GM18867 (cell line): ENCODE results near the gene C7orf33.
"Not testable (repeated sequence)": the region's sequence is repeated elsewhere in the genome, so short reads cannot be mapped to it uniquely, and the experiment has no call there.

Source experiments
- ATAC-seq: cut with Tn5 transposase; IDR thresholded peaks from one replicate; pipeline ENCODE4 v1.9.1; 2021; ENCODE audit warnings: mild to moderate bottlenecking, moderate library complexity; ENCODE audit not compliant: unreplicated experiment

The C7orf33 gene

GRCh38 chr7:148590471-148590870 lies at the start of gene C7orf33:
Gene C7orf33 (plus strand): TSS chr7:148590766. CDS start chr7:148590926, 160 bp downstream.
- ATAC-seq = no peak

DNA sequence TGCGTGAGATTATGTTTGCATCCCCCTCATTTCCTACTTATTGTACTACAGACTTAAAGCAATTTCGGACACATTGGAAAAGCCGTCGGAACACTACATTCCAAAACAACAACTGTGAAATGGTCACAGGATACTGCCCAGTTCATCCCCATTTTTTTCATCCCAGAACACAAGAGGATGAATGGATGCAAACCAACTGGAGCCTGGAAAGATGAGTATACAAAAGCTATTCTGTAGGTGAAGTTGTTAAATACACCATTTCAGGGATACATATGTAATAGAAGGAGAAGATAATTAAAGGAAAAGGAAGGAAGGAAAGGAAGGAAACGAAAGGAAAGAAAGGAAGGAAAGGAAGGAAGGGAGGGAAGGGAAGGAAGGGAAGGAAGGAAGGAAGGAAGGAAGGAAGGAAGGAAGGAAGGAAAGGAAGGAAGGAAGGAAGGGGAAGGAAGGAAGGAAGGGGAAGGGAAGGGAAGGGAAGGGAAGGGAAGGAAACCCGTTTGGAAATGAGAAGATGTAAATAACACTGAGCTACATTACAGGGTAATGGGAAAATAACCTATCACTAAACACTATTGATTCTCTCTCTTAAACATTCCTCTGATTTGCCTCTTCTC lies 48.6 kb upstream of the C7orf33 start:
- ATAC-seq = no peak

DNA sequence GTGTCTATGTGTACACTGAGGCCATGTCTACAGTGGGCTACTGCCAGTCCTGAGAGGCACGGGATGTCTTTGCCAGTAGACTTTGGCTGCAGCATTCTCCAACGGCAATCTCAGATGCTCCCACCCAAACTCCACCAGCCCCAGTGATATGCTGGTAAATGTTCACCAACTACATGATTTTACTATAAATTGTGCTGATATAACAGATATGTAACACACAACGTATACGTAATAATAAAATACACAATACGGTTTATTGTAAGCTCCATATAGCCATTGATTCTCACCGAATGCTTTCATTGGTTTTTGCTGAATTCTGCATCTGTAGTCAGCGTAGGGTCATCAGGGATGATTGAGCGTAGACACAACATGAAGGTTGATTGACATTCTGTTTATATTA lies 47.3 kb upstream of the C7orf33 start:
- ATAC-seq = no peak

DNA sequence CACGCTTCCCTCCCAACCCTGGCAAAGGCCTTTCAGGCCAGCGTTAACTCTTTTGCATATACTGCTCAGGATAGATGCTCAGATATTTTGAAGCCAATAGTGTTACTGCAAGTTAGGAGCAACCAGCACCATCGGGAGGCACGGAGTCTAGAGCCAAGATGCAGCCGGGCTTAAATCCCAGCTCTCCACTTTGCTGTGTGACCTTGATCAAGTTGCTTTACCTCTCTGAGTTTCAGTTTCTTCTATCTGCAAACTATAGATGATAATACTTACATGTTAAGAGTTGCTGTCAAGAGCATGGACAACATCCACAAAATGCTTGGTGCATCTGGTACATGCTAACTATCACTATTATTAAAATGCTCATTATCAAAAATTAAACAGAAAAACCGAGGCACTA lies 45.4 kb upstream of the C7orf33 start:
- ATAC-seq = no peak

DNA sequence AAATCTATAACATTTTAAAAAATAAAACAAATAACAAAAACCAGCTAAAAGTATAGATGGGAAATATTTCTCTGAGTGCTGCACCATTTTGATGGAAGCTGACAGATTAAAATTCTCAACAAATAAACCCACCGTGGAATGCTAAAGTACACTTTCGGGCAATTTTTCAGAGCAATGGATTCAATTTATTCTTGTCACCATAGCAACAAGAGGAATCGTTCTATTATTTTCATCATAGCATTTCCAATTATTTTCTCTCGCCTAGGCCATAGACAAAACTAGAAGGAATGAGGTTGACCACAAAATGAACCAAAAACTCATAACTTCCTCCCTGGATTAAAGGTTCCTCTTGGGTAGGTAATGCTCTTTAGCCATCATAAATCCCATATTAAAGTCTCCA lies 44.6 kb upstream of the C7orf33 start:
- ATAC-seq = no peak

GRCh38 chr7:148546857-148547256 lies 43.7 kb upstream of the C7orf33 start:
- ATAC-seq = no peak

DNA sequence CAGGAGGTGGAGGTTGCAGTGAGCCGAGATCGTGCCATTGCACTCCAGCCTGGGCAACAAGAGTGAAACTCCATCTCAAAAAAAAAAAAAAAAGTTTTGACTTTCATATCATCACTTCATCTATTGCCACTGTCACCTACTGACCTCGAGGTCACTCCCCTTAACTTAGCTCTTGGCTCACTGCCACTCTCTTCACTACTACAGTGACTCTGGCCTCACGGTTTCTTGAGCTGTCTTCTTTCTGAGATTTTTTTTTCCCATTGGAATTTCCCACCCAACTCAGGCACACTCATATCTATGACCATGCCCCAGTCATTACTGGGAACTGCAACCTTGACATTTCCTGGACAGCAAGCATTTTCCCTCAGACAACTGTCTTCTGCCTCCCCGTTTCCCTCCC lies 42.6 kb upstream of the C7orf33 start:
- peak; percentile 51 for ATAC-seq

DNA sequence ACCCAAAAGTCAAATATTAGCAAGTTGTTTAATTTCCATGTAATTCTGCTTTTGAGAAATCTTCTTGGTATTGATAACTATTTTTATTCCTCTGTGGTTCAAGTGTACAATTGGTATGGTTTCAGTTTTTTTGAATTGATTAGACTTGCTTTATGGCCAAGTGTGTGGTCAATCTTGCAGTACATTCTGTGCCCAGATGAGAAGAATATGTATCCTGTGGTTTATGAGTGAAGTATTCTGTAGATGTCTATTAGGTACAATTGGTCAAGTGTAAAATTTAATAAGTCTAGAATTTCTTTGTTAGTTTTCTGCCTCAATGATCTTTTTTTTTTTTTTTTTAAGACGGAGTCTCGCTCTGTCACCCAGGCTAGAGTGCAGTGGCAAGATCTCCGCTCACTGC lies 36.6 kb upstream of the C7orf33 start:
- no peak for ATAC-seq

GRCh38 chr7:148556892-148557291 lies 33.7 kb upstream of the C7orf33 start:
- no peak for ATAC-seq

DNA sequence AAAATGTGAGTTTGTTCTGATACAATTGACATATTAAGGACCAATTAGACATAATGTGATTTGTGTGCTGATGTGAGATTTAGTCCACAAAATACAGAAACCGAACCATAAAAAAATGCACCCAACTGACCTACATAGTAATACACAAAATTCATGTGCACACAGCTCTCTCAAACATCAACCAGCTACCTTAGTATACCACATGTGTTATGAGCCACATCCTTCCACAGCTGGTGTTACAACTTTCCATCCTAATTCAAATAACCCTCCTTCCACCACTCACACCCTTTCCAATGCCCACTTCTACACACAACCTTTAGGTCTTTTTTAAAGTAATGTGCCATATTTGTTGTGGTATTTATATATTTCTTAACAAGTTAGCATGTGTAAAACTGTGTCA lies 31.7 kb upstream of the C7orf33 start:
- ATAC-seq = no peak

DNA sequence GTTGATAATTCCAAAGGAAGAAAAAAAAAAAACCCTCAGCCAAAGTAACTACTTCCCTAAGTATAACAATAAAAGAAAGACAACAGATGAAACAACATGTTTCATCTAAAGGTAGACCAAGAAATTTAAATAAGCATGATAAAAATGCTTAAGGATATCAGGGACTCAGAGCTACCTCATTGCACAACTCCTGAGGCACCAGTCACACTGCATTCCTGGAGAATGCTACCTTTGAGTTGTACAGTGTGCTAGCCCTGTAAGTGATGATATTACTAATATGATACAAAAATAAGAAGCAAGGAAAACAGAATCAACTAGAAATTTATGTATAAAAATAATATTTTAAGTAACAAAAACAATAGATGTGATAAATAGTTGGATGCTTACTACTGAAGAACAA lies 29.5 kb upstream of the C7orf33 start:
- ATAC-seq = no peak

DNA sequence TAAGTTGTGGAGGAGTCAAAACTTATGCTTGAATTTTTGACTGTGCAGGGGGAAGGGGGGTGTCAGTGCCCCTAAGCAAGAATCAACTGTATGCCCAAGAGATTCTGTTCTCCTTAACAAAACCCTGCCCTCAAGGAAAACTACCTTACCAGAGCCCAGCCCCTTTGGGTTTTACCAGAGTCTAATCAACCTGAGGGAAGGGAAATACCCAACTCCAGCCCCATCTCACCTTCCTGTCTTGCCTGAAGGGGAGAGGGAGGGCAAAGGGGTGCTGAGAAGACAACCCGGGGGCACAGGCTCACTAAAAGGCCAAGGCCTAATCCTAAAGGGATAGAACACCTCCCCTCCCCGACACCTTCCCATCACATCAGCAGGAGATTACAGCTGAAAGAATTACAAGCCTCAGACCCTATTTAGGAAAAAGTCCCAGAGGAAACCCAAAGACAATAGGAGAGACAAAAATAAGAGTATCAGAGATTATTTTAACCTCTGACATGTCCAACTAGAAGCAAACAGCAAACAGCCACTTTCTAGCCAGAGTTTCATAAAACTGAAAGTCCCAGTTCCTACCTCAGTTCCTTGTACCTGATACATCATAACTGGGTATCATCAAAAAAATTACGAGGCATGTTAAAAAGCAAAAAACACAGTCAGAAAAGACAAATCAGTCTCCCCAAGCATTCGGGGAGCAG lies 26.8 kb upstream of the C7orf33 start:
- peak; percentile 44 for ATAC-seq

GRCh38 chr7:148564275-148564951 lies 26.2 kb upstream of the C7orf33 start:
- ATAC-seq = peak; percentile 81

- no peak for ATAC-seq
Observed at GRCh38 chr7:148566736-148567135, 23.8 kb upstream of the C7orf33 start.

GRCh38 chr7:148567524-148567923 lies 23.0 kb upstream of the C7orf33 start:
- ATAC-seq = no peak

GRCh38 chr7:148570510-148570909 lies 20.1 kb upstream of the C7orf33 start:
- ATAC-seq = no peak

DNA sequence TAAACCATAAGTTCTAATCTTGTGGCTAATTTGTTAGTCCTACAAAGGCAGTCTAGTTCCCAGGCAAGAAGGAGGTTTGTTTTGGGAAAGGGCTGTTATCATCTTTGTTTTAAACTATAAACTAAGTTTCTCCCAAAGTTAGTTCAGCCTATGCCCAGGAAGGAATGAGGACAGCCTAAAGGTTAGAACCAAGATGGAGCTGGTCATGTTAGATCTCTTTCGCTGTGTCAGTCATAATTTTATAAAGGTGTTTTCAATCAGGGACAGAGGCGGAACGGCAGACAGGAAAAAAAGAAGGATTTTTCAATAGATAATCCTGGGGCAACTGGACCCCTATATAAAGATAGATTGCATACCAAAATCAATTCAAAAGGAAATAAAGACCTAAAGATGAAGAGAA lies 19.6 kb upstream of the C7orf33 start:
- not testable (repeated sequence) for ATAC-seq

GRCh38 chr7:148571381-148571780 lies 19.2 kb upstream of the C7orf33 start:
- no peak for ATAC-seq

- no peak for ATAC-seq
Observed at GRCh38 chr7:148572067-148572522, 18.5 kb upstream of the C7orf33 start.

DNA sequence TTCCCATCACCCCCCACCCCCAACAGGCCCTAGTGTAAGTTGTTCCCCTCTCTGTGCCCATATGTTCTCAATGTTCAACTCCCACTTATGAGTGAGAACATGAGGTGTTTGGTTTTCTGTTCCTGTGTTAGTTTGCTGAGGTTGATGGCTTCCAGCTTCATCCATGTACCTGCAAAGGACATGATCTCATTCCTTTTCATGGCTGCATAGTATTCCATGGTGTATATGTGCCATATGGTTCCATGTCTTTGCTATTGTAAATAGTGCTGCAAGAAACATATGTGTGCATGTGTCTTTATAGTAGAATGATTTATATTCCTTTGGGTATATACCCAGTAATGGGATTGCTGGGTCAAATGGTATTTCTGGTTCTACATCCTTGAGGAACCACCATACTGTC lies 17.0 kb upstream of the C7orf33 start:
- ATAC-seq = not testable (repeated sequence)

GRCh38 chr7:148575640-148576411 lies 14.7 kb upstream of the C7orf33 start:
- ATAC-seq = peak; percentile 86
